H1 (cell line): ENCODE results near the gene IER5. TPM values are rescaled to one million over a fixed set of nuclear protein-coding genes. Genes with fewer than 3 reads are reported as not detected.

ENCODE experiments used
- CTCF ChIA-PET: fragments of 300-600 bp; sonication (Branson Sonifier 250); formaldehyde crosslinking; loops from one replicate; lab custom pipeline; 2021; ENCODE audit not compliant: partially characterized antibody; lab: Charles Lee
- POLR2A ChIA-PET: fragments of 300-600 bp; sonication (Branson Sonifier 250); formaldehyde crosslinking; loops from one replicate; lab custom pipeline; 2021; ENCODE audit warnings: inconsistent platforms; ENCODE audit not compliant: partially characterized antibody; lab: Charles Lee
- DNase-seq, 2 experiments: peaks; one replicate each; pipeline versions ENCODE4 v3.0.0 to v3.0.0-alpha.2; 2010 to 2022; ENCODE audit warnings: low spot score in 2 of 2, low read depth in 1 of 2, mixed read lengths in 1 of 2
- FAIRE-seq: peaks from 2 replicates; lab custom pipeline; 2011; peaks lifted over from hg19 to GRCh38; lab: Jason Lieb, UNC
- H2AFZ ChIP-seq: 2 replicates; pipeline ENCODE4 v1.8.1; 2012; ENCODE audit warnings: low read length, inconsistent platforms
- H2AK5ac ChIP-seq: 2 replicates; pipeline ENCODE4 v1.6.1; 2013; ENCODE audit warnings: low read depth, low read length
- H2BK120ac ChIP-seq: replicated peaks from 2 replicates; pipeline ENCODE3; 2013; ENCODE audit warnings: low read depth, low read length, inconsistent platforms
- H2BK12ac ChIP-seq: 2 replicates; pipeline ENCODE4 v1.6.1; 2013; ENCODE audit warnings: low read depth, low read length
- H2BK15ac ChIP-seq: 2 replicates; pipeline ENCODE4 v1.6.1; 2013; ENCODE audit warnings: low read length
- H2BK20ac ChIP-seq: 2 replicates; pipeline ENCODE4 v1.6.1; 2013; ENCODE audit warnings: low read length
- H2BK5ac ChIP-seq: 2 replicates; pipeline ENCODE4 v1.6.1; 2013; ENCODE audit warnings: low read depth, low read length
- H3K14ac ChIP-seq: 2 replicates; pipeline ENCODE4 v1.6.1; 2013; ENCODE audit warnings: inconsistent platforms; ENCODE audit not compliant: insufficient read length
- H3K18ac ChIP-seq: 2 replicates; pipeline ENCODE4 v1.6.1; 2013; ENCODE audit warnings: low read length; ENCODE audit errors: extremely low read depth
- H3K23ac ChIP-seq: 2 replicates; pipeline ENCODE4 v1.6.1; 2013; ENCODE audit warnings: inconsistent platforms; ENCODE audit not compliant: insufficient read length
- H3K23me2 ChIP-seq: 2 replicates; pipeline ENCODE4 v1.6.1; 2013; ENCODE audit warnings: low read depth, low read length
- H3K27ac ChIP-seq: 2 replicates; pipeline ENCODE4 v1.6.1; 2011; ENCODE audit warnings: low read depth, low read length, inconsistent platforms
- H3K27me3 ChIP-seq, 4 experiments: replicated peaks in 1 of 4; 1 replicate in 1 of 4; 2 replicates in 3 of 4; pipeline versions ENCODE4 v1.6.1 to v1.8.1; 2011 to 2013; ENCODE audit warnings: low read length in 3 of 4, mild to moderate bottlenecking in 3 of 4, inconsistent platforms in 2 of 4, mixed read lengths in 2 of 4, moderate library complexity in 1 of 4; ENCODE audit not compliant: control insufficient read depth in 3 of 4, insufficient read depth in 3 of 4; ENCODE audit errors: extremely low read depth in 1 of 4
- H3K36me3 ChIP-seq, 4 experiments: 2 replicates each; pipeline versions ENCODE4 v1.6.1 to v1.8.1; 2011 to 2013; ENCODE audit warnings: mild to moderate bottlenecking in 4 of 4, low read length in 3 of 4, moderate library complexity in 2 of 4, control low read depth in 1 of 4, inconsistent platforms in 1 of 4; ENCODE audit not compliant: insufficient read depth in 4 of 4, control insufficient read depth in 2 of 4
- H3K4ac ChIP-seq: replicated peaks from 2 replicates; pipeline ENCODE3; 2013; ENCODE audit warnings: low read length, low read depth, mixed read lengths, inconsistent platforms; ENCODE audit not compliant: insufficient read length
- H3K4me1 ChIP-seq, 4 experiments: replicated peaks in 1 of 4; 1 replicate in 1 of 4; 2 replicates in 3 of 4; pipeline versions ENCODE4 v1.6.1 to v1.8.1; 2011 to 2013; ENCODE audit warnings: low read length in 3 of 4, inconsistent platforms in 2 of 4, mixed read lengths in 1 of 4; ENCODE audit not compliant: insufficient read depth in 4 of 4, control insufficient read depth in 3 of 4
- H3K4me2 ChIP-seq, 2 experiments: 2 replicates each; pipeline versions ENCODE4 v1.6.1 to v1.8.1; 2011 to 2013; ENCODE audit warnings: low read depth in 2 of 2, low read length in 2 of 2, control low read depth in 1 of 2, inconsistent platforms in 1 of 2, mild to moderate bottlenecking in 1 of 2; ENCODE audit not compliant: insufficient read depth in 1 of 2
- H3K4me3 ChIP-seq, 4 experiments: fragments of 200-600, 300-600 bp in 1 of 4; sonication (generic), shearing (Covaris generic), sonication (Bioruptor Twin) in 1 of 4; 2 replicates each; pipeline versions ENCODE4 v1.5.1 to v1.8.1; 2011 to 2016; ENCODE audit warnings: low read length in 4 of 4, low read depth in 3 of 4, control low read depth in 2 of 4, inconsistent platforms in 2 of 4, mild to moderate bottlenecking in 2 of 4, mixed read lengths in 1 of 4, moderate library complexity in 1 of 4; ENCODE audit not compliant: insufficient read depth in 2 of 4; ENCODE audit errors: extremely low read depth in 1 of 4
- H3K56ac ChIP-seq: replicated peaks from 2 replicates; pipeline ENCODE3; 2013; ENCODE audit warnings: low read depth, mild to moderate bottlenecking, mixed read lengths, low read length, inconsistent platforms; ENCODE audit not compliant: insufficient read length
- H3K79me1 ChIP-seq: 2 replicates; pipeline ENCODE4 v1.6.1; 2013; ENCODE audit warnings: low read depth, low read length, control low read depth
- H3K79me2 ChIP-seq, 2 experiments: 2 replicates each; pipeline versions ENCODE4 v1.6.1 to v1.8.1; 2012 to 2013; ENCODE audit warnings: low read length in 2 of 2, mild to moderate bottlenecking in 2 of 2, inconsistent platforms in 1 of 2; ENCODE audit not compliant: insufficient read depth in 2 of 2, control insufficient read depth in 1 of 2
- H3K9ac ChIP-seq, 4 experiments: replicated peaks in 1 of 4; 1 replicate in 1 of 4; 2 replicates in 3 of 4; pipeline versions ENCODE4 v1.6.1 to v1.8.1; 2011 to 2013; ENCODE audit warnings: low read depth in 3 of 4, low read length in 3 of 4, control low read depth in 2 of 4, mild to moderate bottlenecking in 2 of 4, moderate library complexity in 2 of 4, inconsistent platforms in 1 of 4; ENCODE audit errors: extremely low read depth in 1 of 4
- H3K9me3 ChIP-seq, 2 experiments: 2 replicates each; pipeline versions ENCODE4 v1.6.1 to v1.8.1; 2012 to 2013; ENCODE audit warnings: mild to moderate bottlenecking in 2 of 2, moderate library complexity in 2 of 2, control low read depth in 1 of 2, inconsistent platforms in 1 of 2, low read depth in 1 of 2, low read length in 1 of 2, mixed read lengths in 1 of 2; ENCODE audit not compliant: insufficient read depth in 2 of 2
- H4K20me1 ChIP-seq, 2 experiments: replicated peaks in 1 of 2; 2 replicates each; pipeline versions ENCODE3 to v1.8.1; 2011 to 2013; ENCODE audit warnings: inconsistent platforms in 2 of 2, low read length in 2 of 2, mild to moderate bottlenecking in 1 of 2; ENCODE audit not compliant: insufficient read depth in 2 of 2, control insufficient read depth in 1 of 2
- H4K5ac ChIP-seq: 2 replicates; pipeline ENCODE4 v1.6.1; 2013; ENCODE audit warnings: low read length, low read depth, mixed read lengths, inconsistent platforms; ENCODE audit not compliant: insufficient read length
- H4K8ac ChIP-seq: 2 replicates; pipeline ENCODE4 v1.8.0; 2013; ENCODE audit warnings: mild to moderate bottlenecking, moderate library complexity, low read length, inconsistent platforms; ENCODE audit not compliant: insufficient read depth; ENCODE audit errors: extremely low read depth
- H4K91ac ChIP-seq: replicated peaks from 2 replicates; pipeline ENCODE3; 2013; ENCODE audit warnings: low read length, mixed read lengths, inconsistent platforms; ENCODE audit not compliant: insufficient read length
- CTBP2 ChIP-seq: IDR thresholded peaks from 2 replicates; pipeline ENCODE4 v1.7.0; 2011; ENCODE audit warnings: borderline replicate concordance, mild to moderate bottlenecking, moderate library complexity, mixed read lengths, low read length; ENCODE audit not compliant: insufficient read depth, insufficient read length
- EP300 ChIP-seq, 2 experiments: IDR thresholded peaks; 1 replicate in 1 of 2; 2 replicates in 1 of 2; pipeline ENCODE4 v1.6.1; 2011 to 2012; ENCODE audit warnings: low read depth in 2 of 2, low read length in 2 of 2, mild to moderate bottlenecking in 2 of 2, borderline replicate concordance in 1 of 2, inconsistent platforms in 1 of 2, moderate library complexity in 1 of 2
- GABPA ChIP-seq: IDR thresholded peaks from 2 replicates; pipeline ENCODE4 v1.6.1; 2011; ENCODE audit warnings: mild to moderate bottlenecking, low read length, moderate library complexity, borderline replicate concordance; ENCODE audit not compliant: insufficient read depth
- JUN ChIP-seq: IDR thresholded peaks from 2 replicates; pipeline ENCODE4 v1.6.1; 2011; ENCODE audit warnings: low read depth, mild to moderate bottlenecking, improper control_type of control experiment, low read length
- JUND ChIP-seq: IDR thresholded peaks from 2 replicates; pipeline ENCODE4 v1.6.1; 2011; ENCODE audit warnings: mild to moderate bottlenecking, improper control_type of control experiment, low read length
- POLR2AphosphoS5 ChIP-seq: IDR thresholded peaks from 2 replicates; pipeline ENCODE4 v1.6.1; 2011; ENCODE audit warnings: low read depth, low read length
- SIRT6 ChIP-seq: IDR thresholded peaks from one replicate; pipeline ENCODE4 v1.7.1; 2012; ENCODE audit warnings: low read length, inconsistent platforms
- TCF12 ChIP-seq: IDR thresholded peaks from 2 replicates; pipeline ENCODE4 v1.6.1; 2011; ENCODE audit warnings: low read depth, mild to moderate bottlenecking, low read length
- TEAD4 ChIP-seq: IDR thresholded peaks from 2 replicates; pipeline ENCODE4 v1.6.1; 2012; ENCODE audit warnings: low read depth, low read length, inconsistent platforms, mixed read lengths
- USF2 ChIP-seq: IDR thresholded peaks from 2 replicates; pipeline ENCODE4 v1.6.1; 2011; ENCODE audit warnings: low read length, improper control_type of control experiment
- YY1 ChIP-seq: IDR thresholded peaks from 2 replicates; pipeline ENCODE4 v1.6.1; 2011; ENCODE audit warnings: low read depth, mild to moderate bottlenecking, low read length
- WGBS, 2 experiments: shearing (Covaris generic) in 1 of 2; methylation state at CpG; one replicate each; pipeline versions ENCODE4 v1.1.6 to v1.1.7; 2013 to 2015; ENCODE audit warnings: low lambda C conversion rate in 2 of 2, mixed read lengths in 2 of 2, inconsistent platforms in 1 of 2, low coverage in 1 of 2, missing lambda C conversion rate in 1 of 2; ENCODE audit not compliant: insufficient replicate concordance in 2 of 2, insufficient coverage in 1 of 2, insufficient read length in 1 of 2; ENCODE audit errors: extremely low coverage in 1 of 2, missing lambda C conversion rate in 1 of 2; 5-methylcytosine and 5-hydroxymethylcytosine counted together
- polyA plus RNA-seq, 7 experiments: library from polyadenylated mRNA; depleted of rRNA in 3 of 7; stranded (reverse) in 5 of 7; unstranded in 2 of 7; fragments of >200 nt in 5 of 7; fragments of 200-250 nt in 2 of 7; gene quantifications; 1 replicate in 5 of 7; 2 replicates in 1 of 7; 4 replicates in 1 of 7; pipeline versions ENCODE4 v1.2.1 to v1.2.3, GENCODE V29; 2011 to 2013; ENCODE audit warnings: missing spikeins in 2 of 7, mixed read lengths in 2 of 7
- total RNA-seq: library from RNA; stranded (reverse); fragmentation: NEBNext Ultra II Directional; extraction: Animal tissue kit (Norgen Biotek cat#: 25700); gene quantifications from 2 replicates; pipeline ENCODE4 v1.2.1, GENCODE V29; 2021

Gene IER5
- total and polyA plus RNA-seq, 2 of the 8 experiments (the other 6 are each of a cell fraction or from before 2014, with no cell fraction given), result 3.5 to 7.7 TPM

DNA sequence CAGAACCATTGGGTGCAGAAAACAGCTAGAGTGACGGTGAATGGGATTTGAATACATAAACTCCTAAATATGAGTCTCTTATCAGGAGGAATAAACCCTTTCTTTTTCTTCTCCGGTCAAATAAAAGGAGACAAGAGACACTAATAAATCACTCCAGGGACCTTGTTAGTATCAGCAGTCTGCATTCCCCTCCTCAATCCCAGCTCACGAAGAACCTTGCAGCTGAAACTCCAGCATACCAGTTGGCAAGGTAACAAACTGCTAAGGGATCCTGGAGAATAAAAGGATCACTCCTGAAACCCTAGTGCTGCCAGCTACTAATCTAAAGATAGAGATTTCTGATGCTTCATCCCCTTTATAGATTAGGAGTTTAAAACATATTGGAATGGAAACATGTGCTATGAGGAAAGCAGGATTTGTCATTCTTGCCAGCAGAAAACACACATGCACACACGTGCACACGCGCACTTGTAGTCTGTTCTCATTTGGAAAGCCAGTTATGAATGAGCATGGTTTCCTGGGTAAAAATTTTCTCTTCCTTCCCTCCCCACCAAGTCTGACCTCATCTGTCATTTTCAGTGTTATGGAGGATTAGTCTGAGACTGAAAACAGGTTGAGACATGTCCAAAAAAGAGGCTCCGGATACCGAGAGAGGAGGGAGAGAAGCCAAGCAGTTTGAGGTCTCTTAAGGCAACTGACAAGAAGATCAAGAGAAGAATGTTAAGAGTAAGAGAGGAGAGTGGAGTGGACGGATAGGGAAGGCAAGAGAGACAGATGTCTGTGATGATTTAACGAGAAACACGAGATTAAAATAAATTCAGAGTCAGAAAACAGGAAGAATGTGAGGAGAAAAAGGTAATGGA, 10.9 kb downstream of the IER5 start:
- no peak overlapping the region for H3K23ac ChIP-seq
- H2BK20ac ChIP-seq, result no peak overlapping the region
- no peak overlapping the region for H3K18ac ChIP-seq
- peaks cover 3 to 35% (median 21%) of the 10 kb centered on the region in 4 experiments; a peak in 6 of 7 replicates for H3K27me3 ChIP-seq
- no peak overlapping the region for H2AFZ ChIP-seq
- no peak overlapping the region for H3K9ac ChIP-seq
- CTCF ChIA-PET, result interaction anchor here (1.0 to 12.3 kb wide), 8 partner anchors 15 to 218 kb away, joined by 3 to 115 read pairs (median 4); no protein-coding TSS in a partner anchor
- no peak overlapping the region for H3K4ac ChIP-seq
- H2BK15ac ChIP-seq, result no peak overlapping the region
- peak overlapping the region; percentile 35; the same call in 1 of the 2 replicates for H2BK12ac ChIP-seq
- H3K4me2 ChIP-seq, result peak overlapping the region; percentile 54 to 87
- no peak overlapping the region for H3K14ac ChIP-seq
- DNase-seq (no peak), FAIRE-seq (no peak)
- H3K4me3 ChIP-seq, result peak overlapping the region in 1 of 4 experiments; percentile 60; a peak in 1 of 8 replicates
- H3K56ac ChIP-seq, result no peak overlapping the region
- peaks cover 22 to 60% (median 35%) of the 10 kb centered on the region in 4 experiments for H3K4me1 ChIP-seq
- H3K79me2 ChIP-seq, result no peaks in the 10 kb centered on the region
- H3K27ac ChIP-seq, result no peak overlapping the region
- H4K8ac ChIP-seq, result no peak overlapping the region
- H3K36me3 ChIP-seq, result no peaks in the 10 kb centered on the region
- POLR2A ChIA-PET, result interaction anchor here (1.0 to 14.2 kb wide), 8 partner anchors 10 to 45 kb away, joined by 3 to 253 read pairs (median 4); partner anchors contain the start of gene IER5
- no peak overlapping the region for H4K5ac ChIP-seq
- 54% methylated on average over 11 of the region's 11 CpGs; no CpG with 5 or more reads in 1 of the 2 experiments for WGBS, 2 experiments
- no peak overlapping the region for H4K91ac ChIP-seq
- H3K79me1 ChIP-seq, result no peaks in the 10 kb centered on the region
- H2AK5ac ChIP-seq, result no peak overlapping the region
- H4K20me1 ChIP-seq, result no peaks in the 10 kb centered on the region
- H2BK120ac ChIP-seq, result no peak overlapping the region
- peaks cover 8% of the 10 kb centered on the region for H3K23me2 ChIP-seq
- H2BK5ac ChIP-seq, result no peak overlapping the region; the same call in 1 of the 2 replicates
- no peaks in the 10 kb centered on the region for H3K9me3 ChIP-seq
- no peak for TF ChIP-seq JUN
- no peak for TF ChIP-seq TCF12
- no peak for TF ChIP-seq EP300 (IDR thresholded peaks at IDR 0.05; ENCODE audit: borderline replicate concordance in 1 of 2, low read depth in 2 of 2, low read length in 2 of 2)
- no peak for TF ChIP-seq POLR2AphosphoS5
- no peak for TF ChIP-seq USF2
- TF ChIP-seq TEAD4, result no peak
- TF ChIP-seq JUND, result no peak
- TF ChIP-seq CTBP2, result no peak
- TF ChIP-seq SIRT6, result no peak
- TF ChIP-seq YY1, result no peak
- TF ChIP-seq GABPA, result no peak
